HG03439 (cell line): Measurements from ENCODE around the gene AQP9.
"Not testable (repeated sequence)": the region's sequence is repeated elsewhere in the genome, so short reads cannot be mapped to it uniquely, and the experiment has no call there.

ENCODE experiments used
- ATAC-seq: cut with Tn5 transposase; IDR thresholded peaks from one replicate; pipeline ENCODE4 v1.9.1; 2021; ENCODE audit warnings: mild to moderate bottlenecking, moderate library complexity; ENCODE audit not compliant: unreplicated experiment

The AQP9 gene

GRCh38 chr15:58175955-58176354 is 37.8 kb downstream of the AQP9 start:
- ATAC-seq, result no peak

DNA sequence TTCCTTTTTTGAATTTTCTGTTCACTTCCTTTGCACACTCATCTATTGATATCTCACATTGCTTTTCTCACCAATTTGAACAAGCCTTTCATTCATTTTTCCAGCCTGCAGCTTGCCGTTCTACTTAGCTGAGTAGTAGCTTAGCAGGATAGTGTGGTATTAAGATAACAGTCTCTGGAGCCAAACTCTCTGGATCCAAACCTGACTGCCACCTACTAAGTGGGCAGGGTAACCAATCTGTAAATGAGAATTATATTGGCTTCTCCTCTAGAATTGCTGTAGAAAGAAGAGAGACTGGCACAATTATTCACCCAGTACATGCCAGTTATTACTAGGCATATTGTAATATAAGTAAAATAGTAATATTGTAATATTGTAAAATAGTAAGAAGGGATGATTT is 40.5 kb downstream of the AQP9 start:
- ATAC-seq, result no peak

DNA sequence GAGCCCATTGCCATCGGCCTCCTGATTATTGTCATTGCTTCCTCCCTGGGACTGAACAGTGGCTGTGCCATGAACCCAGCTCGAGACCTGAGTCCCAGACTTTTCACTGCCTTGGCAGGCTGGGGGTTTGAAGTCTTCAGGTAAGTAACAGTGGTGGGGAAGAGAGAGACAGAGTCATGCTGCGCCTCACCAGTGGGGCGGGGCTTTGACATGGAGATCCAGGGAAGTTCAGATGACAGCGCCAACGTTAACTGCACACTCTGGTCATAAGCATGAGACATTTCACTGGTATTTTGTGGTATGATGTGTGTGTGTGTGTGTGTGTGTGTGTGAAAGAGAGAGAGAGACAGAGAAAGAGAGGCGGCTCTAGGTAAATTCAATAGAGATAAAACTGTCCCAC is 41.0 kb downstream of the AQP9 start:
- ATAC-seq, result no peak

- no peak for ATAC-seq
Observed at GRCh38 chr15:58179741-58180381, 41.7 kb downstream of the AQP9 start.

DNA sequence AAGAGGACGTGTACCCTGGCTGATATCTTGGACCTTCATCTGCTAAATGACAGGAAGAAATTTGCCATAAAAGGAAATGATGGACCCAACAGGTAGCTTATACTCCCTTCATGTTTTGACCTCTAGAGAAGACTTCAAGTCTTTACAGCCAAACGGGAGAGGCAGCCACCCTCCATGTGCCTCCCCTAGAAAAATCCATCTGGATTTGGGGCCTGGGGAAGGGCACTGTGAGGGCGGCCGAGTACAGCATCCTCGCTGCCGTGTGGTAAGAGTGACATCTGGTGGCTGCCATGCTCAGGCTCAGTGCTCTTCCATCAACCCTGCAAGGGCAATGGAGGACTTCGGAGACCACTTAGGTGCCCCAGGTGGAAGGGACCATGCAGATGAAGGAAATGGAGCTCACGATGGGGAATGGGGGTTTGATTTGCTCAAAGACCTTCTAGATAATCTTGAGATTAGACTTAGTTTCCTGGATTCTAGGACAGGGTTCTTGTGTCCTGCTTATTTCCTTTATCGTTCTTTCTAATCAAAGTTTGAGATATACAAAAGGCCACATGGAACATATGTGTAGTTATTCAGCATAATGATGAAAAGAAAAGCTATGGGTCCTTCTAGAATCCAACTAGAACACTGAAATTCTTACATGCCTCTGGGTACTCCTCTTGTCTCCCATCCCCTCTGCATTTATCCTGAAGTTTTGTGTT is 44.4 kb downstream of the AQP9 start:
- no peak for ATAC-seq

GRCh38 chr15:58185439-58185838 is 47.3 kb downstream of the AQP9 start:
- no peak for ATAC-seq

GRCh38 chr15:58189148-58189811 is 51.1 kb downstream of the AQP9 start:
- ATAC-seq, result no peak

DNA sequence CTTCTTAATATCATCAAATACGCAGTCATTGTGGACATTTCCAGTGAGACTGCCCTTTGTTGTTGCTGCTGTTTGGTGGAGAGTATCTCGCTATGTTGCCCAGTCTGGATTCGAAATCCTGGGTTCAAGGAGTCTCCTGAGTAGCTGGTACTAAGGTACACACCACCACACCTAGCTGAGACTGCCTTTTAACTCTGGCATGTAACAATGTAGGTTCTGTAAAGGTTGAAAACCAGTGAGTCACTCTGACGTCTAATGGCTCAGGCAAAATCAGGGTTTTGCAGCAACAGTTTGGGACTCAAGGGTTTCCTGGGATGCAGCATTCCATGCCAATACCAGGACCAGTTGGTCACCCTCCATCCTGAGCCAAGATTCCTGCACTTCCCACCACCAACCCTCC is 52.2 kb downstream of the AQP9 start:
- ATAC-seq, result no peak

- ATAC-seq, result not testable (repeated sequence)
Observed at GRCh38 chr15:58193636-58194035, 55.5 kb downstream of the AQP9 start.

- no peak for ATAC-seq
Observed at GRCh38 chr15:58200739-58201138, 62.6 kb downstream of the AQP9 start.

- ATAC-seq, result no peak
Observed at GRCh38 chr15:58201516-58201915, 63.3 kb downstream of the AQP9 start.

DNA sequence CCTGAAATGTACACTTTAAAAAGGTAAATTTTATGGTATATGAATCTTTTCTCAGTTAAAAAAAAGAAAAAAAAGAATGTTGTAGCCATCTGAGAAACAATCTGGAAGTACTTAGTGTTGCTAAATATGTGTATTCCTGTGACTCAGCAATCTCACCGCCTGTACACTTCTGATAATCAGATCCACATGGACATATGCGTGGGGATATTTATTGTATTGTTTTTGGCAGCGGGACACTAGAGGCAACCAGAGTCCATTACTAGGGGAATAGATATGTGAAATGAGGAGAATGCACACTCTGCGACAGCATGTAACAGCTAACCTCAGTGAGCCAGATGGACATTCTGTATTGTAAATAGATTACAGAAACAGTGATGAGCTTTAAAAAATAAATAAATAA is 65.4 kb downstream of the AQP9 start:
- no peak for ATAC-seq

DNA sequence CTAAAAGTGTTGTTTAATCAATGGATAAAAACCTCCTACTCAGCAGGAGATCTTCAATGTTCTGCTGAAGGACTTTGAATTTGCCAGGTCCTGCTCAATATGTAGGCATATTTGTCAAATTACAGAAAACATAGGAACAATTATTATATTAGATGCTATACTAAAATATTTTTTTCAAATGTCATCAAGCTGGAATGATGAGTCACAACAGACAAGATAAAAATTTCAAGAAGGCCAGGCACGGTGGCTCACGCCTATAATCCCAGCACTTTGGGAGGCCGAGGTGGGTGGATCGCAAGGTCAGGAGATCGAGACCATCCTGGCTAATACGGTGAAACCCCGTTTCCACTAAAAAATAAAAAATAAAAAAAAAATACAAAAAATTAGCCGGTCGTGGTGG is 68.0 kb downstream of the AQP9 start:
- ATAC-seq, result no peak

- not testable (repeated sequence) for ATAC-seq
Observed at GRCh38 chr15:58208217-58208616, 70.0 kb downstream of the AQP9 start.

DNA sequence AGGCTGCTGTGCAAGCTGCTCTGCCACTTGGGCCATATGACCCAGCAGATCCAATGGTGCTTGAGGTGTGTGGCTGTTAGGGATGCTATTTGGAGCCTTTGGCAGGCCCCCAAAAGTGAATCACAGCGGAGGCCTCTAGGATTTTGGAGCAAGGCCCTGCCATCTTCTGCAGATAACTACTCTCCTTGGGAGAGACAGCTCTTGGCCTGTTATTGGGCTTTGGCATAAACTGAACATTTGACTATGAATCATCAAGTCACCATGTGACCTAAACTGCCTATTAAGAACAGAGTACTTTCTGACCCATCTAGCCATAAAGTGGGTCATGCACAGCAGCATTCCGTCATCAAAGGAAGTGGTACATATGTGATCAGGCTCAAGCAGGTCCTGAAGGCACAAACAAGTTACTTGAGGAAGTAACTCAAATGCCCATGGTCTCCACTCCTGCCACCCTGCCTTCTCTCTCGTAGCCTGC is 70.9 kb downstream of the AQP9 start:
- ATAC-seq, result not testable (repeated sequence)

DNA sequence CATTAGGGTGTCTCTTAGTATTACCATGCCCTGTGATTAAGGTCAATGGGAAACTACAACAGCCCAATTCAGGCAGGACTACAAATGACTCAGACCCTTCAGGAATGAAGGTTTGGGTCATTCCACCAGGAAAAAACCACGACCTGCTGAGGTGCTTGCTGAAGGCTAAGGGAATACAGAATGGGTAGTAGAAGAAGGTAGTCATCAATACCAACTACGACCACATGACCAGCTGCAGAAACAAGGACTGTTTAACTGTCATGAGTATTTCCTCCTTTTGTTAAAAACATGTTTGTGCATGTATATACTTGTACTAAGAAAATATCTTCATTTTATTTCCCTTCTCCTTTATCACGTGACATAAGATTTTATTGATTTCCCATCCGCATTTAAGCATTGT is 71.8 kb downstream of the AQP9 start:
- ATAC-seq, result not testable (repeated sequence)

DNA sequence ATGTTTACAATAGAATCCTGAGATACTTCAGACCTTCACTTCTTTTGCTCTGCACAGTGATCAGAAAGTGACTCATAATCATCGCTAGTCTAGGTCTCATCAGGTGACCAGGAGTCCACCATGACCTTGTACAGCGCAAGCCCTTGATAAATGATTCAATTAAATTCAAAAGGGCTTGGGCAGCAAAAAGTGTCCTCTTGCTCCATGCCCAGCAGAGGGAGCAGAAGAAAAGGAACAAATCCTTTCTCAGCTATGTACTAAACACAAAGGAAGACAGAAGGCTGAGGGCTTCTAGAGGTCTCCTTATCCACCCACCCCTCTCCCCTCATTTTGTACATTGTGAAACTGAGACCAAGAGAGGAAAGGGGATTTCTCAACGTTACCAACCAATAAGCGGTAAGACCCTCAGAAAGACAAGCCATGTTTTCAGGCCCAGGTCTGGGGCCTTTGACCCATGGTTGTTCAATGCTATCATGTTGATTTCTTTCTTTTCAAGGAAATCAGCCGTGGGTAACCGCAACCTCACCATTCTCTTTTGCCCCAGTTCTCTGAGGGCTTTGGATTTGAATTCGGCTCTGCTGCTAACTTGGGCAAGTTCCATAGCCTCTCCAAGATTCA is 74.8 kb downstream of the AQP9 start:
- no peak for ATAC-seq

- no peak for ATAC-seq
Observed at GRCh38 chr15:58213587-58214338, 75.6 kb downstream of the AQP9 start.

- no peak for ATAC-seq
Observed at GRCh38 chr15:58214591-58215340, 76.6 kb downstream of the AQP9 start.

DNA sequence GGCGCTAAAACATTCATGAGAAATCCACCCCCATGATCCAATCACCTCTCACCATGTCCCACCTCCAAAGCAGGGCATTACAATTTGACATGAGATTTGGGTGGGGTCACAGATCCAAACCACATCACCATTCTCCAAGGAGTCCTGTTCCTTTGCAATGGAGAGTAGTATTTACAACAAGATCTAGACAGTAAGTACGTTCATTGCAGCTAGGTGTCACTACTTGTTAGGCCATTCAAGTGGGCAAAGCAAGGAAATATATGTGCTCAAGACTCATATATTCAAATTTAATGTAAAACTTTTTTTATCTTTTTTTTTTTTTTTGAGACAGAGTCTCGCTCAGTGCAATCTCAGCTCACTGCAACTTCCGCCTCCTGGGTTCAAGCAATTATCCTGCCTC is 79.3 kb downstream of the AQP9 start:
- no peak for ATAC-seq
